Retinal pigment epithelial cell (primary cell): ENCODE results near the gene WNT10A.

Source experiments
- DNase-seq: peaks from one replicate; pipeline ENCODE4 v3.0.0-alpha.2; 2010; ENCODE audit warnings: low read depth
- H3K4me3 ChIP-seq: 2 replicates; pipeline ENCODE4 v1.5.1; 2011; ENCODE audit warnings: mild to moderate bottlenecking, low read length, control low read depth, moderate library complexity
- TF ChIP-seq, protein P1 (sequence below): conservative IDR thresholded peaks from 2 replicates; pipeline ENCODE4 v1.5.1; 2011; ENCODE audit warnings: low read depth, low read length, control low read depth, inconsistent platforms

The WNT10A gene

DNA sequence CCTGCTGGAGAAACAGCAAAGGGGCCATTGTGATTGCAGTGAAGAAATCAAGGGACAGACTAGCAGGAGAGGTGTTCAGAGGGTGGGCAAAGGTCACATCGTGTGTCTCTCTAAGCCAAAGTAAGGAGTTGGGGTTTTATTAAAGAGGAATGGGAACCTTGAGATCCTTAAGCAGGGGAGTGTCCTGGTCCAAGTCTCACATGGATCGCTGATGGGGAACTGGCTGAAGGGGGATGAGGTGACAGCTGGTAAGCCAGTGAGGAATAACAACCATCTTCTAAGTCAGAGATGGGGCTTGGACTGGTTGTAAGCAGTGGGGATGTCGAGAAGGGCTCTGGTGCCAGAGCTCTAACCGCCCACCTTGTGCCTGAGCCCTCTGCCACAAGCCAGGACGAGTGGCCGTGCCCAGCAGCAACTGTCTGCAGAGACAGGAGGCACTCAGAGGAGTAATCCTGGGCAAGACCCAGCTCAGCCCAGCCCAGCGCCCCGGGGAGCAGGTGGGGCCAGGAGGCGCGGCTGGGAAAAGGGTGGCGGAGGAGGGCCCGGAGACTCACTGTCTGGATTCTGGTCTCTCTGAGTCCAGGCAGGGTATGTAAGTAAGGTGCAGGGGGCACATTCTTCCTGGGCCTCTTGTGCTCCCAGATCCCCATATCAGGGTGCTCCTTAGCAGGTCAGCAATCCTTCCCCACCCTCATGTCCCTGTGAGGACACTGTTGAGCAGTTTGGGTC, 13.7 kb downstream of the WNT10A start:
- DNase-seq = no peak
- TF ChIP-seq, protein P1, sequence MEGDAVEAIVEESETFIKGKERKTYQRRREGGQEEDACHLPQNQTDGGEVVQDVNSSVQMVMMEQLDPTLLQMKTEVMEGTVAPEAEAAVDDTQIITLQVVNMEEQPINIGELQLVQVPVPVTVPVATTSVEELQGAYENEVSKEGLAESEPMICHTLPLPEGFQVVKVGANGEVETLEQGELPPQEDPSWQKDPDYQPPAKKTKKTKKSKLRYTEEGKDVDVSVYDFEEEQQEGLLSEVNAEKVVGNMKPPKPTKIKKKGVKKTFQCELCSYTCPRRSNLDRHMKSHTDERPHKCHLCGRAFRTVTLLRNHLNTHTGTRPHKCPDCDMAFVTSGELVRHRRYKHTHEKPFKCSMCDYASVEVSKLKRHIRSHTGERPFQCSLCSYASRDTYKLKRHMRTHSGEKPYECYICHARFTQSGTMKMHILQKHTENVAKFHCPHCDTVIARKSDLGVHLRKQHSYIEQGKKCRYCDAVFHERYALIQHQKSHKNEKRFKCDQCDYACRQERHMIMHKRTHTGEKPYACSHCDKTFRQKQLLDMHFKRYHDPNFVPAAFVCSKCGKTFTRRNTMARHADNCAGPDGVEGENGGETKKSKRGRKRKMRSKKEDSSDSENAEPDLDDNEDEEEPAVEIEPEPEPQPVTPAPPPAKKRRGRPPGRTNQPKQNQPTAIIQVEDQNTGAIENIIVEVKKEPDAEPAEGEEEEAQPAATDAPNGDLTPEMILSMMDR = no peak
- H3K4me3 ChIP-seq = no peak overlapping the region

- no peak for DNase-seq
- no peak overlapping the region for H3K4me3 ChIP-seq
- TF ChIP-seq, protein P1 = no peak
Observed at GRCh38 chr2:218894880-218895157, 14.2 kb downstream of the WNT10A start.

GRCh38 chr2:218895326-218895725, 14.7 kb downstream of the WNT10A start:
- DNase-seq = no peak
- TF ChIP-seq, protein P1 = no peak
- no peak overlapping the region for H3K4me3 ChIP-seq

GRCh38 chr2:218895759-218896500, 15.3 kb downstream of the WNT10A start:
- TF ChIP-seq, protein P1 = no peak
- no peak overlapping the region for H3K4me3 ChIP-seq
- no peak for DNase-seq

DNA sequence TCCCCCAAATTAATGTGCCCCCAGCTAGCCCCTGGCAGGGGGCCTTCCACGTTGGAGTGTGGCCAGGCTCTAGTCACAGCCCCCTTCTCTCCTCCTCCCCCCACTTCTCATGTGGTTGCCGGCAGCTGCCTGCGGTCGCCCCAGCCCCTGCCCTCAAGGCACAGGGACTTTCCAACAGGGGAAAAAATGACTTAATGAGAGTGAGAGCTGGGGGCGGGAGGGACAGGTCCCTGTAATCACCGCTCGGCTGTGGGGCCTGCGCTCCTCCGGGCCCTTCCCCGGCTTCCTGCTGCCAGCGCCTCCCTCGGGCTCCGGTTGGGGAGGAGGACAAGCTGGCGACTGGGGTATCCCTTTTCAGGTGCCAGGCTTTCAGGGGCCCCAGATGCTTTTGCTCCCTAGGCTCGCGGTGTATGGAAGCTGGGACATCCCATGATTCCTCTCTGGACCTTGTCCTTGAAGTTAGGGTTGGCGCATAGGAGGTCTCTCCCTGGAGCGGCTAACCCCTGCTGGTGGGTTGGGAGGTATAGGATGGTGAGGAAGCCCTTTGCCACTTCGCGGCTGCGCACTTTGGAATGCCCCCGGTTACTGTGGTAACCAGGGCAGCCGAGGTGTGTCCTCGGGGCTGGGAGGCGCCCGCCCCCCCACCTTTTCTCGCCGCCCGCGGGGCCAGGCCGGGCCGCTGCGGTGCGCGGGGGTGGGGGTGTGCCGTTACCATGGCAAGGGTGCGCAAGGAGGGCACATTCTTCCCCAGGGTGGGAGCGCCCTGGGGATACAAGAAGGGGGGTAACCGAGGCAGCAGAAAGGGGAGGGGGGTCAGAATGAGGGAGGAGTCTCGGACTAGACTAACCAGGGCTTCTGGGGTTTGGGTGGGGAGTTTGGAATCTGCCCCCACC, 16.1 kb downstream of the WNT10A start:
- TF ChIP-seq, protein P1 = no peak
- peak overlapping the region; percentile 15 for H3K4me3 ChIP-seq
- no peak for DNase-seq

- no peak overlapping the region for H3K4me3 ChIP-seq
- TF ChIP-seq, protein P1 = no peak
- DNase-seq = no peak
Observed at GRCh38 chr2:218897394-218898108, 16.9 kb downstream of the WNT10A start.
